Tibial nerve (tissue), 4 donors: Measurements from ENCODE around the gene DIP2B. TPM values are rescaled to one million over a fixed set of nuclear protein-coding genes. Genes with fewer than 3 reads are reported as not detected.

ENCODE experiments used
- DNase-seq, 2 donors: peaks; one replicate each; pipeline ENCODE4 v3.0.0-alpha.2; 2019; ENCODE audit warnings: low spot score in 2 of 2
- H3K27ac ChIP-seq, 4 donors: fragments of 200-600 bp; sonication (generic) in 3 of 4; one replicate each; pipeline ENCODE4 v1.5.1; 2017 to 2019; ENCODE audit warnings: mild to moderate bottlenecking in 1 of 4
- H3K27me3 ChIP-seq, 2 donors: fragments of 200-600 bp; sonication (generic) in 1 of 2; one replicate each; pipeline versions ENCODE4 v1.5.1 to v1.6.0; 2017 to 2019
- H3K36me3 ChIP-seq, 3 donors: fragments of 200-600 bp; sonication (generic); one replicate each; pipeline ENCODE4 v1.5.1; 2018 to 2019
- H3K4me1 ChIP-seq, 4 donors: fragments of 200-600 bp; sonication (generic) in 3 of 4; one replicate each; pipeline ENCODE4 v1.5.1; 2017 to 2019
- H3K4me3 ChIP-seq, 4 donors: fragments of 200-600 bp; sonication (generic) in 3 of 4; one replicate each; pipeline ENCODE4 v1.5.1; 2017 to 2019; ENCODE audit warnings: mild to moderate bottlenecking in 1 of 4, moderate library complexity in 1 of 4
- H3K9me3 ChIP-seq, 4 donors: fragments of 200-600 bp; sonication (generic) in 3 of 4; one replicate each; pipeline ENCODE4 v1.5.1; 2017 to 2019
- EP300 ChIP-seq, 2 donors: sonication (generic); formaldehyde crosslinking; IDR thresholded peaks; one replicate each; pipeline ENCODE4 v1.6.1; 2017; ENCODE audit warnings: antibody characterized with exemption in 2 of 2, mild to moderate bottlenecking in 1 of 2
- POLR2A ChIP-seq, 2 donors: fragments of 450-650 bp; IDR thresholded peaks; one replicate each; pipeline ENCODE4 v1.6.1; 2017; ENCODE audit warnings: antibody characterized with exemption in 2 of 2, mild to moderate bottlenecking in 2 of 2, moderate library complexity in 2 of 2
- WGBS, 2 donors: methylation state at CpG; one replicate each; pipeline ENCODE4 v1.1.5; 2018; 5-methylcytosine and 5-hydroxymethylcytosine counted together
- total RNA-seq, 4 donors: library from RNA; depleted of rRNA; stranded (reverse); fragments of >200 nt; gene quantifications; one replicate each; pipeline ENCODE4 v1.1.0, GENCODE V29; 2016
- TF ChIP-seq, protein P1 (sequence below), 5 experiments: fragments of 200-600 bp in 3 of 5; fragments of 450-650 bp in 2 of 5; sonication (generic) in 3 of 5; IDR thresholded peaks; one replicate each; pipeline ENCODE4 v1.5.1; 2016 to 2019; ENCODE audit warnings: antibody characterized with exemption in 5 of 5, mild to moderate bottlenecking in 3 of 5, moderate library complexity in 2 of 5

DIP2B gene
- total RNA-seq, 4 donors from 2014 or later: 38.6 to 59.0 (median 44.8) TPM

GRCh38 chr12:50618864-50619609 is 114.3 kb downstream of the DIP2B start:
- TF ChIP-seq EP300 (IDR thresholded peaks at IDR 0.05): no peak
- TF ChIP-seq, protein P1, sequence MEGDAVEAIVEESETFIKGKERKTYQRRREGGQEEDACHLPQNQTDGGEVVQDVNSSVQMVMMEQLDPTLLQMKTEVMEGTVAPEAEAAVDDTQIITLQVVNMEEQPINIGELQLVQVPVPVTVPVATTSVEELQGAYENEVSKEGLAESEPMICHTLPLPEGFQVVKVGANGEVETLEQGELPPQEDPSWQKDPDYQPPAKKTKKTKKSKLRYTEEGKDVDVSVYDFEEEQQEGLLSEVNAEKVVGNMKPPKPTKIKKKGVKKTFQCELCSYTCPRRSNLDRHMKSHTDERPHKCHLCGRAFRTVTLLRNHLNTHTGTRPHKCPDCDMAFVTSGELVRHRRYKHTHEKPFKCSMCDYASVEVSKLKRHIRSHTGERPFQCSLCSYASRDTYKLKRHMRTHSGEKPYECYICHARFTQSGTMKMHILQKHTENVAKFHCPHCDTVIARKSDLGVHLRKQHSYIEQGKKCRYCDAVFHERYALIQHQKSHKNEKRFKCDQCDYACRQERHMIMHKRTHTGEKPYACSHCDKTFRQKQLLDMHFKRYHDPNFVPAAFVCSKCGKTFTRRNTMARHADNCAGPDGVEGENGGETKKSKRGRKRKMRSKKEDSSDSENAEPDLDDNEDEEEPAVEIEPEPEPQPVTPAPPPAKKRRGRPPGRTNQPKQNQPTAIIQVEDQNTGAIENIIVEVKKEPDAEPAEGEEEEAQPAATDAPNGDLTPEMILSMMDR (IDR thresholded peaks at IDR 0.05): no peak
- no peak for TF ChIP-seq POLR2A (IDR thresholded peaks at IDR 0.05)
- no peak for DNase-seq
- H3K27me3 ChIP-seq: no peaks in the 10 kb centered on the region
- no peaks in the 10 kb centered on the region for H3K36me3 ChIP-seq
- 78 to 86% methylated on average over 7 of the region's 7 CpGs for WGBS, 2 donors
- H3K27ac ChIP-seq: peak overlapping the region in 2 of 4 donors; percentile 70 to 80
- H3K9me3 ChIP-seq: no peaks in the 10 kb centered on the region
- no peak overlapping the region for H3K4me3 ChIP-seq
- peaks cover 0 to 82% (median 31%) of the 10 kb centered on the region in 4 donors for H3K4me1 ChIP-seq

DNA sequence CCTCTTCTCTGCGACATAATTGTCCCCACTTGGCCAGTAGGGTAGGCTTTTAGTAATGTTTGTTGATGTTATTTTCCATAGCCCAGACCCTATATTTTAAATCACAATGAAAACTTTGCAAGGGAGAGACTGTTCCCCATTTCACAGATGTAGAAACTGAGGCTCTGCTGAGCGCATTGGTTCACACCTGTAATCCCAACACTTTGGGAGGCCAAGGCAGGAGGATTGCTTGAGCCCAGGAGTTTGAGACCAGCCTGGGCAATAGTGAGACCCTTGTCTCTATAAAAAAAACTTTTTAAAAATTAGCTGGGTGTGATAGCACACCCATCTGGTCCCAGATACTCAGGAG is 114.8 kb downstream of the DIP2B start:
- H3K27me3 ChIP-seq: no peaks in the 10 kb centered on the region
- DNase-seq: no peak
- H3K9me3 ChIP-seq: no peaks in the 10 kb centered on the region
- TF ChIP-seq, protein P1 (IDR thresholded peaks at IDR 0.05): no peak
- TF ChIP-seq POLR2A (IDR thresholded peaks at IDR 0.05): no peak
- no peak for TF ChIP-seq EP300 (IDR thresholded peaks at IDR 0.05)
- H3K27ac ChIP-seq: peak overlapping the region in 3 of 4 donors; percentile 51 to 80 (median 70)
- H3K36me3 ChIP-seq: no peaks in the 10 kb centered on the region
- H3K4me3 ChIP-seq: no peak overlapping the region
- H3K4me1 ChIP-seq: peaks cover 0 to 82% (median 28%) of the 10 kb centered on the region in 4 donors
- WGBS, 2 donors: 85 to 93% methylated on average over 2 of the region's 2 CpGs

GRCh38 chr12:50620109-50620977 is 115.6 kb downstream of the DIP2B start:
- DNase-seq: no peak
- TF ChIP-seq EP300 (IDR thresholded peaks at IDR 0.05): no peak
- TF ChIP-seq POLR2A (IDR thresholded peaks at IDR 0.05): no peak
- TF ChIP-seq, protein P1 (IDR thresholded peaks at IDR 0.05): no peak
- Histone ChIP-seq H3K4me3 (no peak overlapping the region), H3K9me3 (no peaks in the 10 kb centered on the region), H3K27ac (peak overlapping the region; percentile 51 to 80 (median 61)), H3K27me3 (no peaks in the 10 kb centered on the region), H3K36me3 (no peaks in the 10 kb centered on the region), H3K4me1 (peaks cover 0 to 82% (median 31%) of the 10 kb centered on the region in 4 donors)
- 48 to 56% methylated on average over 9 of the region's 9 CpGs for WGBS, 2 donors

- Histone ChIP-seq H3K27ac (peak overlapping the region in 3 of 4 donors; percentile 51 to 80 (median 70)), H3K9me3 (no peaks in the 10 kb centered on the region), H3K27me3 (no peaks in the 10 kb centered on the region), H3K36me3 (no peaks in the 10 kb centered on the region), H3K4me3 (no peak overlapping the region), H3K4me1 (peaks cover 0 to 82% (median 36%) of the 10 kb centered on the region in 4 donors)
- no peak for DNase-seq
- TF ChIP-seq EP300 (IDR thresholded peaks at IDR 0.05) (no peak), POLR2A (IDR thresholded peaks at IDR 0.05) (no peak)
- TF ChIP-seq, protein P1 (IDR thresholded peaks at IDR 0.05): no peak
- 26 to 36% methylated on average over 1 of the region's 1 CpG for WGBS, 2 donors
These were observed 116.2 kb downstream of the DIP2B start for GRCh38 chr12:50620978-50621360.
